Myocyte (in vitro differentiated cells): ENCODE results near the gene DYNC1LI2. TPM values are rescaled to one million over a fixed set of nuclear protein-coding genes. Genes with fewer than 3 reads are reported as not detected.

Experiments
- DNase-seq: peaks from one replicate; pipeline ENCODE4 v3.0.0-alpha.2; 2012; ENCODE audit warnings: low read depth
- total RNA-seq: library from RNA; depleted of rRNA; stranded (reverse); fragments of >200 nt; gene quantifications from 2 replicates; pipeline ENCODE4 v1.2.3, GENCODE V29; 2014

The DYNC1LI2 gene
- total RNA-seq, 1 donor from 2014 or later = 108 TPM

- DNase-seq = peak; percentile 67
Measured at GRCh38 chr16:66740533-66740932, 10.9 kb downstream of the DYNC1LI2 start.

- DNase-seq = peak; percentile 77
Measured at GRCh38 chr16:66740010-66740409, 11.4 kb downstream of the DYNC1LI2 start.

- DNase-seq = no peak
Measured at GRCh38 chr16:66735891-66736290, 15.5 kb downstream of the DYNC1LI2 start.

GRCh38 chr16:66731101-66731500 is 20.3 kb downstream of the DYNC1LI2 start:
- no peak for DNase-seq

- DNase-seq = no peak
Measured at GRCh38 chr16:66728804-66729203, 22.6 kb downstream of the DYNC1LI2 start.

- peak; percentile 67 for DNase-seq
Measured at GRCh38 chr16:66728117-66728787, 23.2 kb downstream of the DYNC1LI2 start.

- DNase-seq = no peak
Measured at GRCh38 chr16:66720766-66721165, 30.6 kb downstream of the DYNC1LI2 start.

- DNase-seq = no peak
Measured at GRCh38 chr16:66719246-66719645, 32.2 kb downstream of the DYNC1LI2 start.

- DNase-seq = no peak
Measured at GRCh38 chr16:66717776-66718175, 33.6 kb downstream of the DYNC1LI2 start.

GRCh38 chr16:66717112-66717675 is 34.2 kb downstream of the DYNC1LI2 start:
- DNase-seq = peak; percentile 34

GRCh38 chr16:66714654-66715307 is 36.6 kb downstream of the DYNC1LI2 start:
- DNase-seq = peak; percentile 51

GRCh38 chr16:66714062-66714461 is 37.3 kb downstream of the DYNC1LI2 start:
- no peak for DNase-seq

GRCh38 chr16:66713076-66713475 is 38.3 kb downstream of the DYNC1LI2 start:
- peak; percentile 81 for DNase-seq

GRCh38 chr16:66712512-66712911 is 38.9 kb downstream of the DYNC1LI2 start:
- no peak for DNase-seq

- DNase-seq = no peak
Measured at GRCh38 chr16:66711581-66711980, 39.8 kb downstream of the DYNC1LI2 start.

GRCh38 chr16:66706506-66706880 is 44.9 kb downstream of the DYNC1LI2 start:
- no peak for DNase-seq

- peak; percentile 47 for DNase-seq
Measured at GRCh38 chr16:66705790-66706505, 45.5 kb downstream of the DYNC1LI2 start.

- no peak for DNase-seq
Measured at GRCh38 chr16:66703406-66704215, 47.8 kb downstream of the DYNC1LI2 start.

GRCh38 chr16:66701516-66701915 is 49.9 kb downstream of the DYNC1LI2 start:
- DNase-seq = no peak

GRCh38 chr16:66701026-66701425 is 50.4 kb downstream of the DYNC1LI2 start:
- DNase-seq = no peak

- DNase-seq = no peak
Measured at GRCh38 chr16:66699898-66700297, 51.5 kb downstream of the DYNC1LI2 start.
